Adrenal gland (tissue), 5 donors: ENCODE measurements around the gene SLC6A1.

Experiments used
- CTCF ChIP-seq, 6 experiments: fragments of 450-650 bp in 4 of 6; fragments of 200-600 bp in 2 of 6; sonication (generic) in 1 of 6; IDR thresholded peaks; 1 replicate in 5 of 6; 2 replicates in 1 of 6; pipeline versions ENCODE4 v1.5.1 to v1.8.0; 2016 to 2021; ENCODE audit warnings: antibody characterized with exemption in 6 of 6, mild to moderate bottlenecking in 2 of 6, moderate library complexity in 1 of 6
- POLR2A ChIP-seq, 2 donors: fragments of 450-650 bp; IDR thresholded peaks; one replicate each; pipeline ENCODE4 v1.6.1; 2017; ENCODE audit warnings: antibody characterized with exemption in 2 of 2, mild to moderate bottlenecking in 2 of 2, moderate library complexity in 1 of 2
- donor health status: DM: no; HTN: no; CAD: no.

DNA sequence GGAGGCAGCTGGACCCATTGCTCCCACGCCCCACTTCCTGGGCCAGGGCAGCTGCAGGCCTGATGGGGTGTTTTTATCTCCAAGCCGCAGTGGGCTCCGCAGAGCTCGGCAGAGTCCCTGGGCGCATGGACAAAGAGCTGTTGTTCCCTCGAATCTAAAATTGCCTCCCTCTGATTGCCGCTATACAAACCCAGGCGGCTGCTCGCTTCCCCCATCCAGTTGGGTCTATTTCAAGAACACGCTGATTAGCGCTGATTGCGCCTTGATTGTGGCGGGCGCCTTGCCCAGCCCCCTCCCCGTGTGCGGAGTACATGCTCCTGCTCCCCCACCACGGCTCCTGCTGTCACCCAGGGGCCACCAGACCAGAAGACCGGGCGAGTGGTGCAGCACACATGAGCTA is 43.4 kb upstream of the SLC6A1 start:
- TF ChIP-seq CTCF (IDR thresholded peaks at IDR 0.05), result no peak
- TF ChIP-seq POLR2A (IDR thresholded peaks at IDR 0.05), result no peak
